ENCODE measurements around the gene CLASP1. TPM values are rescaled to one million over a fixed set of nuclear protein-coding genes. Genes with fewer than 3 reads are reported as not detected.
"Not testable (repeated sequence)": the region's sequence is repeated elsewhere in the genome, so short reads cannot be mapped to it uniquely, and the experiment has no call there.

Gene CLASP1
- total RNA-seq, 4 donors from 2014 or later, result 28.9 to 58.0 (median 41.9) TPM

DNA sequence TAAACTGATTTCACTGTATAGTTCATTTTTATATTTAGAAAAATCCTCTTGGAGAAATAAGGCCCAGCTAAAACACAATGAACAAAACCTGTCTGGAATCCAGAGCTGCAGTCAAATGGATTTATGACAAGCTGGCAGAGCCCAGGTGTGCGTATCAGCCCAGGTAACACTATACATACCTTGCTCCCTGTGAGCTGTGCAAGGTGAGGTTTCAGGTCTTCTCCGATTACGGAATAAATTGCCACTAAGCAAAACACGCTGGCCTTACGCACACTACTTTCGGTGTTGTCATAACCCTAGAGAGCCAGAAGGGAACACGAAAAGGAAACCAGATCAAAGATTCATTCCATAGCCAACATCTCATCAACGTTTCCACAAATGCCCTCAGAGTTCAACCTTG, 302.4 kb downstream of the CLASP1 start:
- Histone ChIP-seq H3K4me1 (no peaks in the 10 kb centered on the region), H3K4me3 (no peak overlapping the region), H3K27ac (no peak overlapping the region), H3K9me3 (no peaks in the 10 kb centered on the region), H3K27me3 (no peaks in the 10 kb centered on the region), H3K36me3 (peaks cover 20 to 100% (median 30%) of the 10 kb centered on the region in 3 donors)
- no peak for DNase-seq
- WGBS, 2 donors, result 88 to 90% methylated on average over 8 of the region's 8 CpGs
- no peak for TF ChIP-seq POLR2A (IDR thresholded peaks at IDR 0.05)
- TF ChIP-seq, protein P1, sequence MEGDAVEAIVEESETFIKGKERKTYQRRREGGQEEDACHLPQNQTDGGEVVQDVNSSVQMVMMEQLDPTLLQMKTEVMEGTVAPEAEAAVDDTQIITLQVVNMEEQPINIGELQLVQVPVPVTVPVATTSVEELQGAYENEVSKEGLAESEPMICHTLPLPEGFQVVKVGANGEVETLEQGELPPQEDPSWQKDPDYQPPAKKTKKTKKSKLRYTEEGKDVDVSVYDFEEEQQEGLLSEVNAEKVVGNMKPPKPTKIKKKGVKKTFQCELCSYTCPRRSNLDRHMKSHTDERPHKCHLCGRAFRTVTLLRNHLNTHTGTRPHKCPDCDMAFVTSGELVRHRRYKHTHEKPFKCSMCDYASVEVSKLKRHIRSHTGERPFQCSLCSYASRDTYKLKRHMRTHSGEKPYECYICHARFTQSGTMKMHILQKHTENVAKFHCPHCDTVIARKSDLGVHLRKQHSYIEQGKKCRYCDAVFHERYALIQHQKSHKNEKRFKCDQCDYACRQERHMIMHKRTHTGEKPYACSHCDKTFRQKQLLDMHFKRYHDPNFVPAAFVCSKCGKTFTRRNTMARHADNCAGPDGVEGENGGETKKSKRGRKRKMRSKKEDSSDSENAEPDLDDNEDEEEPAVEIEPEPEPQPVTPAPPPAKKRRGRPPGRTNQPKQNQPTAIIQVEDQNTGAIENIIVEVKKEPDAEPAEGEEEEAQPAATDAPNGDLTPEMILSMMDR (IDR thresholded peaks at IDR 0.05), result no peak
- intact Hi-C loops (cut with DNase I), result no loop called here

DNA sequence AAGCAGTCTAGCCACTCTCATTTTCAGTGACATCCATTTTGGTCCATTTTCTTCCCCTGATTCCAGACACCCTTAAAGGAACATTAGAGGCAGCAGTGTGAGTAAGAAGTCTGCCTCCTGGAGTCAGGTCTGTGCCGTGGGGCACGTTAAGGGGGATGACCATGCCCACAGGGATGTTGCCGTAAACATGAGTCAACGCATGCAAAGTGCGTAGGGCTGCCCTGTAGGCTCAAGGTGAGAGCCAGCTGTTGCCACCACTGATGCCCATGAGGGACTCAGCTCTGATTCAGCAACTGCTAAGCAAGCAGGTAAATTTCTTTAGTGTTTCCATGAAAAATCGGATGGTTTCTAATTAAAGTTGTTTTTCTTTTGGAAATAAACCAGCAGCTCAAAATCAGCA, 302.9 kb downstream of the CLASP1 start:
- Histone ChIP-seq H3K4me1 (no peaks in the 10 kb centered on the region), H3K4me3 (no peak overlapping the region), H3K27ac (no peak overlapping the region), H3K27me3 (no peaks in the 10 kb centered on the region), H3K9me3 (no peaks in the 10 kb centered on the region), H3K36me3 (peaks cover 20 to 99% (median 29%) of the 10 kb centered on the region in 3 donors)
- intact Hi-C loops (cut with DNase I), result no loop called here
- 48 to 69% methylated on average over 3 to 6 of the region's 6 CpGs for WGBS, 2 donors
- TF ChIP-seq, protein P1 (IDR thresholded peaks at IDR 0.05), result no peak
- no peak for TF ChIP-seq POLR2A (IDR thresholded peaks at IDR 0.05)
- no peak for DNase-seq

DNA sequence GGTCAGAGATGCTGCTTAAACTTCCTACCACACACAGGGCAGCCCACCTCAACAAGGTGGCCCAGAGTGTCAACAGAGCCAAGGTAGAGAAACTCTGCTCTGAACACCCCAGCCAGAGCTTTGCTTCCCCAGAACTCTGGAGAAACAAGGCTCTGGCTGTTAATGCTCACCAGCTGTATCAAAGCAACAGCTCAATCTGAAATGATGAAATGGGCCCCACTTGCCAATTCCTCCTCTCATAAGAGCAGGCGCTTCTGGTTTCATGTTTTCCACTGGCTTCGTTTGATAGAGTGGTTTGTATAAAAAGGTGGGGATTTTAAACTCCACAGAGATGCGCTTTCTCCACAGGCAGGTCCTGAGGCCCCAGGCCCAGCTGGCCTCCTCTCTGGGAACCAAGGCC, 303.4 kb downstream of the CLASP1 start:
- no peaks in the 10 kb centered on the region for H3K4me1 ChIP-seq
- no peak overlapping the region for H3K4me3 ChIP-seq
- no peak for TF ChIP-seq POLR2A (IDR thresholded peaks at IDR 0.05)
- TF ChIP-seq, protein P1 (IDR thresholded peaks at IDR 0.05), result no peak
- no peak overlapping the region for H3K27ac ChIP-seq
- 78 to 86% methylated on average over 3 of the region's 3 CpGs for WGBS, 2 donors
- H3K36me3 ChIP-seq, result peaks cover 20 to 99% (median 30%) of the 10 kb centered on the region in 3 donors
- DNase-seq, result no peak
- H3K27me3 ChIP-seq, result no peaks in the 10 kb centered on the region
- intact Hi-C loops (cut with DNase I), result no loop called here
- no peaks in the 10 kb centered on the region for H3K9me3 ChIP-seq

DNA sequence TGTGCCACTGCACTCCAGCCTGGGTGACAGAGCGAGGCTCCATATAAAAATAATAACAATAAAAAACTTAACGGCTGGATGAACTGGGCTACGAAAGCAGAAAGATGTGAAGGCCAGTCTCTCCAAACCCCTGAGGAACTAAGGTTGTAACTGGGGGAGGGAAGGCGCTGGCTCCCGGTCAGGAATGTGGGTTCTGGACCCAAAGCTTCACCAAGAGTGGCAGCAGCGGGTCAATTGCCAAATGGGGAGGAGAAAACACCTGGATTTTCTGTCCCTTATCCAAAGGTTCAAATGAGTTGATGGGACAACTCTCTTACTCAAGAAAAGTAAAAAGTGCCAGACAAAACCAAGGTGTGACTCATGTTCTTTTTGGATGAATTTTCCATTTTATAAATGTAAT, 304.2 kb downstream of the CLASP1 start:
- intact Hi-C loops (cut with DNase I), result no loop called here
- no peaks in the 10 kb centered on the region for H3K27me3 ChIP-seq
- TF ChIP-seq, protein P1 (IDR thresholded peaks at IDR 0.05), result no peak
- TF ChIP-seq POLR2A (IDR thresholded peaks at IDR 0.05), result no peak
- no peaks in the 10 kb centered on the region for H3K4me1 ChIP-seq
- WGBS, 2 donors, result 89 to 92% methylated on average over 6 of the region's 6 CpGs
- H3K4me3 ChIP-seq, result no peak overlapping the region
- no peak for DNase-seq
- H3K9me3 ChIP-seq, result no peaks in the 10 kb centered on the region
- no peak overlapping the region for H3K27ac ChIP-seq
- peaks cover 20 to 99% (median 38%) of the 10 kb centered on the region in 3 donors for H3K36me3 ChIP-seq

DNA sequence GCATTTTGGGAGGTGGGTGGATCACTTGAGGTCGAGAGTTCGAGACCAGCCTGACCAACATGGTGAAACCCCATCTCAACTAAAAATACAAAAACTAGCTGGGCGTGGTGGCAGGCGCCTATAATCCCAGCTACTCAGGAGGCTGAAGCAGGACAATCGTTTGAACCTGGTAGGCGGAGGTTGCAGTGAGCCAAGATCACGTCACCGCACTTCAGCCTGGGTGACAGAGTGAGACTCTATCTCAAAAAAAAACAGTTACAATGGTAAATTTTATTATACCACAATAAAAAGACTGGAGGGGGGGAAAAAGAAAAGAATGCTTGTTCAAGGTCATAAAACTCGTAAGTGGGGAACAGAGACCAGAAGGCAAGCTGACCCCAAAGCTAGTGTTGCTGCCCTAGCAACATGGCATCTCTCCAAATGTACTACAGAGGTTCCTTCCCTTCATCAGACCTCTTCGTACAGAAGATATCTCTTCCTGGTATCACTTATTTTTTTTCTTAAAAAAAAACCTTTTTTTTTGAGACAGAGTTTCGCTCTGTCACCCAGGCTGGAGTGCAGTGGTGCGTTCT, 305.3 kb downstream of the CLASP1 start:
- peaks cover 10 to 99% (median 39%) of the 10 kb centered on the region in 3 donors for H3K36me3 ChIP-seq
- WGBS, 2 donors, result 90 to 93% methylated on average over 12 of the region's 12 CpGs

DNA sequence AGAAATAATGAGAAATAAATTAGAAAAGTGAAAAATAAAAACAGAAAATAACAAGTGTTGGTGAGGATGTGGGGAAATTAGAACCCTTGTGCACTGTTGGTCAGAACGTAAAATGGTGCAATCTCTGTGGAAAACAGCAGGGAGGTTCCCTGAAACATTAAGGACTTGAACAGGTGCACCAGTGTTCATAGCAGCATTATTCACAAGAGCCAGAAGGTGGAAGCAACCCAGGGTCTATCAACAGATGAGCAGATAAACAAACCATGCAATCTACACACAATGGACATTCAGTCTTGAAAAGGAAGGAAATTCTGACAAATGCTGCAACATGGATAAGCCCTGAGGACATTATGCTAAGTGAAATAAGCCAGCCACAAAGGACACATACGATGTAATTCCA, 306.1 kb downstream of the CLASP1 start:
- no peaks in the 10 kb centered on the region for H3K27me3 ChIP-seq
- WGBS, 2 donors, result 68 to 71% methylated on average over 2 of the region's 2 CpGs
- no peak for DNase-seq
- intact Hi-C loops (cut with DNase I), result no loop called here
- H3K36me3 ChIP-seq, result peaks cover 14 to 99% (median 32%) of the 10 kb centered on the region in 3 donors
- no peak overlapping the region for H3K27ac ChIP-seq
- no peaks in the 10 kb centered on the region for H3K4me1 ChIP-seq
- no peaks in the 10 kb centered on the region for H3K9me3 ChIP-seq
- H3K4me3 ChIP-seq, result no peak overlapping the region
- TF ChIP-seq POLR2A (IDR thresholded peaks at IDR 0.05), result no peak
- TF ChIP-seq, protein P1 (IDR thresholded peaks at IDR 0.05), result no peak

More for the DNA sequence above, 305.3 kb downstream of the CLASP1 start:
- H3K27ac ChIP-seq; H3K4me3 ChIP-seq; intact Hi-C loops (cut with DNase I); DNase-seq; H3K9me3 ChIP-seq; H3K27me3 ChIP-seq; H3K4me1 ChIP-seq: not testable (repeated sequence)
